ENCODE data around the gene TSPAN10.

DNA sequence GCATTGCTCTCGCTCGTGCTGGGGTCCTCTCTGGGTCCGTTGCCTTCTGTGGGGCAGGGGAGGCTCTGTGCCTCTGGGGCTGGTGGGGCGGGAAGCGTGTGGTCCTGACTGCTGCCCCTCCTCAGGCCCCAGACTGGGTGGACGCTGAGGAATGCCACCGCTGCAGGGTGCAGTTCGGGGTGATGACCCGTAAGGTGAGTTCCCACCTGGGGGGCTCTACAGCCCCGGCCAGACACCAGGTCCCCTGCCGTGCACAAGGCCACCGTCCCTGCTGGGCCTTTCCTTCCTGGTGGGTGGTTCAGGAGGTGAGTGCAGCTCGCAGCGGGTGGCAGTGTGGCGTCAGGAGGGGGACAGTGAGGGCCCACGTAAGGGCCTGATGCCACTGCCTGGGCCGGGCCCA is 53.6 kb downstream of the TSPAN10 start:
- TF ChIP-seq, protein P1, sequence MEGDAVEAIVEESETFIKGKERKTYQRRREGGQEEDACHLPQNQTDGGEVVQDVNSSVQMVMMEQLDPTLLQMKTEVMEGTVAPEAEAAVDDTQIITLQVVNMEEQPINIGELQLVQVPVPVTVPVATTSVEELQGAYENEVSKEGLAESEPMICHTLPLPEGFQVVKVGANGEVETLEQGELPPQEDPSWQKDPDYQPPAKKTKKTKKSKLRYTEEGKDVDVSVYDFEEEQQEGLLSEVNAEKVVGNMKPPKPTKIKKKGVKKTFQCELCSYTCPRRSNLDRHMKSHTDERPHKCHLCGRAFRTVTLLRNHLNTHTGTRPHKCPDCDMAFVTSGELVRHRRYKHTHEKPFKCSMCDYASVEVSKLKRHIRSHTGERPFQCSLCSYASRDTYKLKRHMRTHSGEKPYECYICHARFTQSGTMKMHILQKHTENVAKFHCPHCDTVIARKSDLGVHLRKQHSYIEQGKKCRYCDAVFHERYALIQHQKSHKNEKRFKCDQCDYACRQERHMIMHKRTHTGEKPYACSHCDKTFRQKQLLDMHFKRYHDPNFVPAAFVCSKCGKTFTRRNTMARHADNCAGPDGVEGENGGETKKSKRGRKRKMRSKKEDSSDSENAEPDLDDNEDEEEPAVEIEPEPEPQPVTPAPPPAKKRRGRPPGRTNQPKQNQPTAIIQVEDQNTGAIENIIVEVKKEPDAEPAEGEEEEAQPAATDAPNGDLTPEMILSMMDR (IDR thresholded peaks at IDR 0.05) = no peak
- TF ChIP-seq POLR2A (IDR thresholded peaks at IDR 0.05) = no peak
